Vagina (tissue), 2 donors: ENCODE data around the gene KCNIP4.

Source experiments
- POLR2A ChIP-seq, 2 donors: fragments of 450-650 bp; IDR thresholded peaks; one replicate each; pipeline ENCODE4 v1.6.1; 2017; ENCODE audit warnings: antibody characterized with exemption in 2 of 2, mild to moderate bottlenecking in 2 of 2, moderate library complexity in 2 of 2
- TF ChIP-seq, protein P1 (sequence below), 3 experiments: fragments of 450-650 bp in 2 of 3; fragments of 200-600 bp in 1 of 3; sonication (generic) in 1 of 3; IDR thresholded peaks; one replicate each; pipeline ENCODE4 v1.5.1; 2017 to 2019; ENCODE audit warnings: antibody characterized with exemption in 3 of 3, mild to moderate bottlenecking in 2 of 3, moderate library complexity in 2 of 3

DNA sequence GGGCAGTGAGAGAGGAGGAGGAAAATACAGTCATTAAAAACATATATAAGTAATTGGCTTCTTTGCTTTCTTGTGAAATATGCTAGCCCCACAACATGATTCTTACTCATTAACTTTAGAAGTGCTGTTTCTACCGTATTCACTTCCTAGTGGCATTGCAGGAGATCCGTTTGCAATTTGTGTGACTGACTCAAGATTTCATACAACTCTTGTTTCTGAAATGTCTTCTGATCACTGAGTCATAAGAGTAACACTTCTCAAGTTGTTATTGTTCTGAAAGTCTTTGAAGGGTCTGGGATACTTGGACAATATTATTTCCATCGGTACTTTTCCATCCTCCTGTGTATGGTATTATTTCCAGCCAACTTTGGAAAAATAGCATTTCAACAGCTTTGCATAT is 937.5 kb downstream of the KCNIP4 start:
- TF ChIP-seq, protein P1, sequence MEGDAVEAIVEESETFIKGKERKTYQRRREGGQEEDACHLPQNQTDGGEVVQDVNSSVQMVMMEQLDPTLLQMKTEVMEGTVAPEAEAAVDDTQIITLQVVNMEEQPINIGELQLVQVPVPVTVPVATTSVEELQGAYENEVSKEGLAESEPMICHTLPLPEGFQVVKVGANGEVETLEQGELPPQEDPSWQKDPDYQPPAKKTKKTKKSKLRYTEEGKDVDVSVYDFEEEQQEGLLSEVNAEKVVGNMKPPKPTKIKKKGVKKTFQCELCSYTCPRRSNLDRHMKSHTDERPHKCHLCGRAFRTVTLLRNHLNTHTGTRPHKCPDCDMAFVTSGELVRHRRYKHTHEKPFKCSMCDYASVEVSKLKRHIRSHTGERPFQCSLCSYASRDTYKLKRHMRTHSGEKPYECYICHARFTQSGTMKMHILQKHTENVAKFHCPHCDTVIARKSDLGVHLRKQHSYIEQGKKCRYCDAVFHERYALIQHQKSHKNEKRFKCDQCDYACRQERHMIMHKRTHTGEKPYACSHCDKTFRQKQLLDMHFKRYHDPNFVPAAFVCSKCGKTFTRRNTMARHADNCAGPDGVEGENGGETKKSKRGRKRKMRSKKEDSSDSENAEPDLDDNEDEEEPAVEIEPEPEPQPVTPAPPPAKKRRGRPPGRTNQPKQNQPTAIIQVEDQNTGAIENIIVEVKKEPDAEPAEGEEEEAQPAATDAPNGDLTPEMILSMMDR (IDR thresholded peaks at IDR 0.05), result no peak
- no peak for TF ChIP-seq POLR2A (IDR thresholded peaks at IDR 0.05)
